ENCODE results near the gene DENR.
A peak's percentile ranks its signal among the peaks of the same experiment; 100 is the strongest.
"Not testable (repeated sequence)": the region's sequence is repeated elsewhere in the genome, so short reads cannot be mapped to it uniquely, and the experiment has no call there.

The DENR gene, protein sequence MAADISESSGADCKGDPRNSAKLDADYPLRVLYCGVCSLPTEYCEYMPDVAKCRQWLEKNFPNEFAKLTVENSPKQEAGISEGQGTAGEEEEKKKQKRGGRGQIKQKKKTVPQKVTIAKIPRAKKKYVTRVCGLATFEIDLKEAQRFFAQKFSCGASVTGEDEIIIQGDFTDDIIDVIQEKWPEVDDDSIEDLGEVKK

DNA sequence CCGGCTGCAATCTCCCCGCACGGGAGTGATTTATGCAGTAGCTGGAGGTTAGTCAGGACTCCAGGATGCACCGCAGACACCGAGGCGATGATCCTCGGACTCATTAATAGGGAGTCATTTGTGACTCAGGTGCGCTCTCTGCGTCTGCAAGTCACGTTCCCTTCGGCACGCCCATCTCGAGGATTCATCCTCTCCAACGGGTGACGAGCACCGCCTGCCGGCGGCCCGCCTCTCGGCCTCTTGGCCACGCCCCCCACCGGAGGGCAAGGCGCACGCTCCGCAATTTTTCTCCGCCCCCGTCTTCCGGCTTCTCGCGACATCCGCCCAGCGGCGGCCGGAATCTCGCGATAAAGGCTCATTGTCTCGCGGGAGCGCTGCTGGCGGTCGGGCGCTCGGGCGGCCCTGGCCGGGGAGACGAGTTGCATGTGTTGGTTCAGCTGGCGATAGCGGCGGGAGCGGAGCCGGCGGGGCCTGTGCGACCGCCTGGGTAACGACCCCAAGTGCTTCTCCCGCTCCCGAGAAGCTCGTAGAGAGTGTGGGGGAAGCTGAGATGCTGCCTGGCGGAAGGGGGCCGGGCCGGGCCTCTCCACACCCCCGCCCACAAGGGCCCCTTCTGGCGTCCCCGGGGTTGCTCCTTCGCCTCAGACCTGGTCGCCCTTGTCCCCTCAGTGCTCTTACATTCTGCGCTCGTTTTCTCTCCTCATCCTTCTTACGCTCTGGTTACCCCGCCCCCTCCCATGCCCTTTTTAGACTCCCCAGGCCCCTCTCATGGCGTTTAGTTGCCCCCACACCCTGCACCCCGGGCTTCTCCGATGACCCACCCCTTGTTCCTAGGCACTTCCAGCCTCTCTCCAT lies at the start of gene DENR:
Gene DENR, plus strand, starts transcription at position 361 of the 855 bp plus-strand sequence. CDS start 878 bp downstream, outside the sequence.
- peak; percentile 65 to 97 (median 94) for DNase-seq

DNA sequence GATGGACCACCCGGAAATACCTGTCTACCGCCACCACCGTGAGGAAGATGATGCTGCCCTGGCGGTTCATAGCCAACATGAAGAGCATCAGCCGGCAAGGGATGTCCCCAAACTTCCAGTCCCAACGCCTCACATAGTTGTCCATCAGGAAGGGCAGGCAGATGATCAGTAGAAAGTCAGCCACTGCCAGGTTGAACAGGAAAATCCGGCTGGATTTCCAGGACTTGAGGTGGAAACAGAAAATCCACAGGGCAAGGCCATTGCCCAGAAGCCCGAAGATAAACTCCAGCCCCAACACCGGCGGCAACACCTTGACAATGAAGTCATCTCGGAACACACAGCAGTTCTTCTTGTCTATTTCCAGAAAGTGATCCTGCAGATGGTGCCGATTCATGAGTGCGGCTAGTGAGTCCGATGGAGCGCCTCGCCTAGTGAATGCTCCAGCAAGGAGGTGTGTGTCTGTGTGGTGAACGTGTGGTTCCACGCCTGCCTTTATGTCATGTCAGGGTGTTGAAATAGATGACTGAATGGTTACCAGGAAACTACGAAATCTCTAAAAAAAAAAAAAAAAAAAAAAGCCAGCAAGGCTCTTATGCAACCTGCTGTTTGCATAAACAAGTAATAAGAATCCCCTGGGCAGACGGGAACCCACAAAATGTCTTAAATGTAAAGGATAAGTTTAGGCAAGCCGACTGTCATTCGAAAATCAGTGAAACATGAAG lies 49.6 kb upstream of the DENR start, which contains the start of gene HCAR2:
Gene HCAR2, minus strand, starts transcription at position 468 of the 722 bp plus-strand sequence. Its CDS starts 74 bp downstream, at position 394.
- peak in 3 of 56 donors; percentile 1 to 10 (median 5) for DNase-seq

DNA sequence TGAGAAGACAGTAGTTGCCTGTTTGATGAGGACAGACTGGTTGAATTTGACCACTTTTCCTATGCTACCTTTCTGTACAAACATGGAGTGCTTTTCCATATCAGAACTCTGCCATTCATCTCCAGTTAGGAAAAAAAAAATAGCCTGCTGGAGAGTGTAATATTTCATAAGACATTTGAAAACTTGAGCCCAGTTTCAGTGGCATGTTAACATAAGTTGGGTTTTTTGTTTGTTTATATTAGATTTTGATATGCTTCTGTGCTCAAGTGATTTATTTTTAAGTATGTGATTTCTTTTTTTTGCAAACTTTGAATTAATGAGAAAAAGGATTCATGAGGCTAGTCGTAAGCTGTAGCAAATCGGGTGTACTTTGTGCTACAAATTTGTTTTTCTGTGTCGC lies 48.8 kb upstream of the DENR start:
- not testable (repeated sequence) for DNase-seq

DNA sequence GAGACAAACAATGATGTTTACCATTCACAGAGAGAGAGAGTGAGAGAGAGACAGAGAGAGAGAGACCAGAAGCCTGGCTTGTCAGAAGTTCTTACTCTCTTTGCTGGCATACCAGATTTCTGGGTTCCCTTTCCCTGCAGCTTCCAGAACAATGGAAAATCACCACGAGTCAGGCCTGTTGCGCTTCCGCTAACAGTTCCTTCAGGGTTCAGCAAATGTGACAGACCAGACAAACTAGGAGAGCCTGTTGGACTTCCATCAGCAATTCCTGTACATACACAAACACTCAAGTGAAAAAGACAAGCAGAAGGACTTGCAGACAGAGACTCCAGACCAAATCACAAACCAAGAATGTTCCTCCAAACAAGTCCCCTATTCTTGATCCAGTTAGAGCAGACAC lies 43.3 kb upstream of the DENR start:
- DNase-seq, result not testable (repeated sequence)

DNA sequence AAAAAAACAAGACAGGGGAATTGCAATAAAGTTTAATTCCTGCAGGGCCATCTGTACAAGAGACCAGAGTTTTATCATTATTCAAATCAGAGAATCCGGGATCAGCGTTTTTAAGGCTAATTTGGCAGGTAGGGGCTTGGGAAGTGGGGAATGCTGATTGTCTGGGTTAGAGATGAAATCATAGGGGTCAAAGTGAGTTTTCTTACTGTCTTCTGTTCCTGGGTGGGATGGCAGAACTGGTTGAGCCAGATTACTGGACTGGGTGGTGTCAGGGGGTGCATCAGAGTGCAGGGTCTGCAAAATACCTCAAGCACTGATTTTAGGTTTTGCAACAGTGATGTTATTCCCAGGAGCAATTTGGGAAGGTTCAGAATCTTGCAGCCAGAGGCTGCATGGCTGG lies 42.3 kb upstream of the DENR start:
- DNase-seq, result not testable (repeated sequence)

DNA sequence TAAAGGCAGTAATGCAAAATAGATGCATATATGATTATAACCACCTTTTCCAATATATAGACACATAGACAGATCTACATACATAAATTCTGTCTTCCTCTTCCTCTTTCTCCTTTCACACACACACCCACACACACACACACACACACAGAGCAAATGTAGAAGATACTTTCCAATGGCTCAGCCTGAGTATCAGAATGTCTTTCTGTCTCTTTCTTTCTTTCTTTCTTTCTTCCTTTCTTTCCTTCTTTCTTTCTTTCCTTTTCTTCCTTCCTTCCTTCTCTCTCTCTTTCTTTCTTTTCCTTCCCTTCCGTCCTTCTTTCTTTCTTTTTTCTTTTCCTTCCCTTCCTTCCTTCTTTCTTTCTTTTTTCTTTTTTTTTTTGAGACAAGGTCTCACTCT lies 41.4 kb upstream of the DENR start:
- DNase-seq, result not testable (repeated sequence)

DNA sequence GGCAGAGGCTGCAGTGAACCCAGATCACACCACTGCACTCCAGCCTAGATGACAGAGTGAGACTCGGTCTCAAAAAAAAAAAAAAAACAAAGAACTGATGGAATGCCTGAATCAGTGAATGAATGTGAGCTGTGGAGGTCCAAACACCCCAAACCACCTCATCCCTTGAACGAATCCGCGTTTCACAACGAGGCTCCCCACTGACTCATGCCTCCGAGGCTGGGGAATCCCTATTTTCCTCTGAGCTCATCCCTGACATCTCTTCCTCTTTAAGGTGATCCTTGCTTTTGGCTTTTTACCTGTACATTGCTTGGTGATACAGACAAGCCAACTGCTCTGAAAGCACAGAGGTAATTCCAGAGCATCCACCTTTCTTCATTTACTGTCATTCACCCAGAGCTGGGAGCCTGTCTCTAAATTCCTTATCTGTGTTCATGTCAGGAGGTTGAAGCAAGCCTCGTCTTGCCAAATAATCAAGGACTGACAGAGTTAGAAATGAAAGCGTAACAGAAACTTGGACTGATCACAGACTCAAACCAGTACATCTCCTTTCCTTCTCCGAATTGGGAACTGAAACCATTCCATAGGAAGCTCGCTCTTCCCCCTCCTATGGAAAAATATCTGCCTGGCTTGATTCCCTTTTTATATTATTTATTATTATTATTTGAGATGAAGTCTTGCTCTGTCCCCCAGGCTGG lies 39.0 kb upstream of the DENR start:
- not testable (repeated sequence) for DNase-seq

DNA sequence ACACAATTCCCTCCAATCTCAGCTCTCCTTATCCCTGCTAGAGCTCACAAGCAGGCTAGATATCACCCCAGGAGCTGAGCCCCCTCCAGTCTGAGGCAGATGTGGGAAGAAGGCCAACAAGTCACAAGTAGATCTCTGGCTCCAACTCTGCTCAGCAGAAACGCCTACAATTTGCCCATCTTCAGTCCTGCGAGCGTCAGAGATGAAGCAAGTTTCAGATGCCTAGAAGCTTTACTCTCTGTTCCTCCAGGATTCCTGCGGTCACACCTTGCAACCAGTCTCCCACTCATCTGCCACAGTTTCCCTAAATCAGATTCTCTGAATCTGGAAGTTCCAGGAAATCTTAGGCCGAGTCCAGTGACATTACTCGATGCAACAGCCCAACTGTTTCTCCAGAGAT lies 37.4 kb upstream of the DENR start:
- not testable (repeated sequence) for DNase-seq

DNA sequence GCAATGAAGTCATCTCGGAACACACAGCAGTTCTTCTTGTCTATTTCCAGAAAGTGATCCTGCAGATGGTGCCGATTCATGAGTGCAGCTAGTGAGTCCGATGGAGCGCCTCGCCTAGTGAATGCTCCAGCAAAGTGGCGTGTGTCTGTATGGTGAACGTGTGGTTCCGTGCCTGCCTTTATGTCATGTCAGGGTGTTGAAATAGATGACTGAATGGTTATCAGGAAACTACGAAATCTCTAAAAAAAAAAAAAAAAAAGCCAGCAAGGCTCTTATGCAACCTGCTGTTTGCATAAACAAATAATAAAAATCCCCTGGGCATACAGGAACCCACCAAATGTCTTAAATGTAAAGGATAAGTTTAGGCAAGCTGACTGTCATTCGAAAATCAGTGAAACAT lies 36.0 kb upstream of the DENR start, which contains the start of gene HCAR3:
Gene HCAR3, minus strand, starts transcription at position 154 of the 400 bp plus-strand sequence. Its CDS starts 74 bp downstream, at position 80.
- DNase-seq, result not testable (repeated sequence)

DNA sequence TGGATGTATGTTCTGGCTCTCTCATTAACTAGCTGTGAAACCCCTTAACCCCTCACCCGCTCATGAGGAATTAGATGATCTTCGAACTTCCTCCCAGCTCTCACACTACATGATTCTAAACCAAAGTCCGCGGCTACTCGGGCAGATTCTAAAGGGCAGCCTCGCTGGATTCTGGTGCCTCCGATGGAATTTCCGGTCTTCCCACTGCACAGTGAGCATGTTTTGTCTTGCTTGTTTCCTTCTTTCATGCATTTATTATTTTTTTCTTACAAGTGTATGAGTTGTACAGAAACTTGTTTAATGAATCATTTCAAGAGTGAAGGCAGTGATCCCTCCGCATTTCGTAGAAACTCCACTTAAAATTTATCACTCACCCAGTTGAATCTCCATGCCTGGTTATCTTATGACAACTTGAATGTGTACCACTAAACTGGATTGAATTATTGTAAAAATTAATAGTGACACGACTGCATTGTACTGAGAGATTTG lies 31.5 kb upstream of the DENR start:
- DNase-seq, result no peak

DNA sequence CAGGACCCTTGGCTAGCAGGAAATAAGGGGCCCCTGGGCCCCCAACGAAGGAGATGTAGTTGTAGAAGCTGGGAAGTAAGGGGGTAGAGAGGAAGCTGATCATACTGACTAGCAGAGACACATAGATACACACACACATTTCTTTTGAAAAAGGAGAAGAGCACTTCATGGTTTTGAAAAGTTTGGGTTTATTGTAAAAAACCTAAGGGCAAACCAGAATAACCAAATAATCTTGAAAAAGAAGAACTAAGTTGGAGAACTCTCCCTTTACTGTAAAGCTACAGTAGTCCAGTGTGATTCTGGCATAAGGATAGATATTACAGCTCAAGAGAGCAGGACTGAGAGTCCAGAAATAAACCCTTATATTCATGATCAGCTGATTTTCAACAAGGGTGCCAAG lies 30.2 kb upstream of the DENR start:
- no peak for DNase-seq

DNA sequence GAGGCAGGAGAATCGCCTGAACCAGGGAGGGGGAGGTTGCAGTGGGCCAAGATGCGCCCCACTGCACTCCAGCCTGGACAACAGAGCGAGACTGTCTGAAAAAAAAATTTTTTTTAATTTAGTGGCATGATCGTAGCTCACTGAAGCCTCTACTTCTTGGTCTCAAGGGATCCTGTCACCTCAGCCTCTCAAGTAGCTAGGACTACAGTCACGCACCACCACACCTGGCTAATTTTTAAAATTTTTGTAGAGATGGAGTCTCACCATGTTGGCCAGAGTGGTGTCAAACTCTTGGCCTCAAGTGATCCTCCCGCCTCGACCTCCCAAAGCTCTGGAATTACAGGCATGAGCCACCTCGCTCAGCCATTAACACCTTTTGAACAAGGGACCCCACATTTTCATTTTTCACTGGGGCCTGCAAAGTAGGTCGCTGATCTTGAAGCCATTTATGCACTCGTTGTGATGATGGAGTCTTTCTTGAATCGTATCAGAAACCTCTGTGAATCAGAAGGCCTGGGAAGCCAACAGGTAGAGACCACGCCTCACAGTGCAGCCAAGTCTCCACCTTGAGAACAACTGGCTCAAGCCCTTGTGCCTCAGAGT lies 27.9 kb upstream of the DENR start:
- no peak for DNase-seq

DNA sequence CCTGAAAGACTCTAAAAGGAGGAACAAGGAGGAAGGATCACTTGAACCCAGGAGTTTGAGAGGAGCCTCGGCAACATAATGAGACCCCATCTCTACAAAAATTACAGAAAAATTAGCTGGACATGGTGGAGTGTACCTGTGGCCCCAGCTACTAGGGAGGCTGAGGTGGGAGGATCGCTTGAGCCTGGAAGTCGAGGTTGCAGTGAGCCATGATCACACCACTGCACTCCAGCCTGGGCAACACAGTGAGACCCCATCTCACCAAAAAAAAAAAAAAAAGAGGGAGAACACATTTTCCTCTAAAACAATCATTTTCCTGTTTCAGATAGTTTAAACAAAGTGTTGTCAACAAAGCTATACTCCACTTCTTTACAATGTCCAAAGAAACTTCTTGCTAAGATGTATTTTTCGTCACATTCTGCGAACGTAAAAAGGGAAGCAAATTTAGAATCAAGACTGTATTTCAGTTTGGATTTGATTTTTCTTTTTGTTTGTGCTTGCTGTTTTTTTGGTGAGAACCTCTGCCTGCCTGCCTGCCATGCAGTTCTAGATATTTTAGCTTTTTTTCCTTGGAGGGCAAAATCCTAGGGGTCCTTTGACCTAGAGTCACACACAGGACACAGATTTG lies 27.1 kb upstream of the DENR start:
- no peak for DNase-seq

DNA sequence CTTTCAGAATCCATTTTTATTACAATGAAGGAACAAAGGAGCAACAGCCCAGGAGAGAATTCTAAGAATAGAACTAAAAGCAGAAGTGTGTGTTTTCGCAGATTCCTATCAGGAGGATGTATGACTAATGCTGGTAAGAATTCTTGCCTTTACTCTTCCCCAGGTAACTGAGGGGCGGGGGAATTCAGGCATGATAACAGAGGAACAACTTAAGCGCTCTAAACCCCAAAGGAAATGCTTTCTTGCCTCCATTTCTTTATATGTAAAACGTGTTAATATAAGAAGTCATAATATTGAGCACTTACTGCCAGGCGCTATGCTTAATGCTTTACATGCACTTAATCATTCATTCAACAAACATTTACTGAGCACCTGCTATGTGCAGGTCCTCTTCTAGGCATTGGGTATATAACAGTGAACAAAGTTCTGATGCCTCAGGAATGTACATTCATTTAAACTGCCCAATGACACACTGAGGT lies 26.5 kb upstream of the DENR start:
- DNase-seq, result no peak

DNA sequence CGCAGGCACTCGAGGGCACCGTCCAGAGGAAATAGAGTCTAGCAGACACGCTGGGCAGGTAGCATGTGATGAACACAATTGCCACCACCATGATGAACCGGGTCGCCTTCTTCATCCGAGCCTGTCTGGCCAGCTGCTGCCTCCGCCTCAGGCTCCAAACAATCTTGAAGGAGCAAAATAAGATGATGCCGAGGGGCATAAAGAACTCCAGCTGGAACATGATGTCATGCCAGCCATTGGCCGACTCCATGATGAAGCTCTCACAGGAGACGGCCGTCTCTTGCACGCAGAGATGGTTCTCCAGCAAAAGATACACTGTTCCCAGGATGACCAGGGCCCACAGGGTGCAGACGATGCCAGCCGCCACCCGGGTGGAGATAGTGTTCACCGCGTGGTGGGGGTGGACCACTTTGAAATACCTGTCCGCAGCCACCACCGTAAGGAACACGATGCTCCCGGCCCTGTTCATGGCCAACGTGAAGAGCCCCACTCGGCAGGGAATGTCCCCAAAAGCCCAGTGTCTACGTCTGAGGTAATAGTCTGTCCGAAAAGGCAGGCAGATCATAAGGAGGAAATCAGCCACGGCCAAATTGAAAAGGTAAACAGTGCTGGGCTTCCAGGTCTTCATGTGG lies 22.9 kb upstream of the DENR start:
- DNase-seq, result no peak

DNA sequence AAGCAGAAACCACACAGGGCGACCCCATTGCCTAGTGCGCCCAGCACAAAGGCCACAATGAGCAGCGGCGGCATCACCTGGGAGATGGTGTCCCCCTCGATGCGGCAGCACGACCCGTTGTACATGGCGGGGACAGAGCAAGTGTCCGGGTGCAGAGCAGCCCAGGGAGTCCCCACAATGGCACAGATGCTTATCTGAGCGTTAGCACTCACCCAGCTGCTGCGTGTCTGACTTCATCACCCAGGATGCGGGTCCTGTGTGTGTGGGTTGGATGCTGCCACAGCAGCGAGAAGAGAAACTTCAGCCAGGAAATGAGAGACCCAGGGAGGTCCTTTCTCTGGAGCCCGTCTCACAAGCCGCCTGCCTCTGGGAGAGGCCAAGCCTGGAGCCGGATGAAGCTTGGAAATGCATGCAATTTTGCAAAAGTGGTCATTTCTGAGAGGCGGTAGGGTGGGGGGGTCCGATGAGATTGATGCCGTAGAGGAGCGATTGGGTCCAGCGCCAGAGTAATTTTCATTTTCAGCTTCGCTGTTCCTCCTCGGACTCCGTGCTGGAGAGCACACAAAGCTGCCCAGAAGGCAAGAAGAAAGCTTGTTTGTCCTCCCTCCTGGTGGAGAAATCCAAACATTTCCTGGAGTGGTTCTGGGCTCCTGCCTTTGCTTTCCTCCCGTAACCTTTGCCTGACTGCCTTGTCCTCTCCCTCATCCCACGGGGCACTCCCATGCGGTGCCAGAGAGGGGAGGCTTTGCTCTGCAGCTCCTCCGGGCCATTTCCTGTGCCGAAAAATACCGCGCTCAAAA lies 22.2 kb upstream of the DENR start, which contains the start of gene HCAR1:
Gene HCAR1, minus strand, starts transcription at position 630 of the 800 bp plus-strand sequence. Its CDS starts 505 bp downstream, at position 125.
- no peak for DNase-seq

DNA sequence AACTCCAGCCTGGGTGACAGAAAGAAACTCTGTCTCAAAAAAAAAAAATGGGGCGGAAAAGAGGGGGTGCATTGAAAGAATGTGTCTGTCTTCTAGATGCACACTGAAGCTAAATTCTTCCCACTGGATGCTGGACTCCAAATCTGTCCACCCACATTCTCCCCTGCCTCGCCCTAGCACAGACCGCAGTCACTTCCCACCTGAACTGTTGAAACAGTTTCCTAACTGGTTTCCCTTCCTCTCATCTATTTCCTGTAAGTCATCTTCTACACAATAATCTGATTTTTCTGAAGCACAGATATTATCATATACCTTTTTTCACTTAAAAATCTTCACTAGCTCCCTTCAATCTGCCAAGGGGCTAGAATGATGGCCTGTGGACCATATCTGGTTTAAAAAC lies 20.5 kb upstream of the DENR start:
- no peak for DNase-seq

DNA sequence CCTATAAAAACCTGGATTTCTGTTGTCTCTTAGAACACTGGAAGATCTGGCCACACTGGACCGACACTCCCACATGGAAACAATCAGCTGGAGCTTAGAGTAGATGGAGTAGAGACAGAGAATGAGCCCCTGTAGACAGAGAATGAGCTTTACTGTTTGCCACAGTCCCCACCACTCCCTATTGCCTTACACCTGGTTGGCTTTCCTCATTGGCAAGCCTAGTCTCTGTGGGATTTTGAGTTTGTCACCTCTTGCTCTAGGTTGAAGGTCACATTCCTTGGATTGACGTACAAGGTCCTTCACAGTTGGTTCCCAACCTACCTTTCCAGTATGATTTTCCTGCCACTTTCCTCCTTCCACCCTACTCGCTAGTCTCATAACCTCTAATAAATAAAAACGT lies 20.0 kb upstream of the DENR start:
- no peak for DNase-seq

All from amygdala (tissue), 56 donors.